Measurements from ENCODE around the gene CST2. TPM values are rescaled to one million over a fixed set of nuclear protein-coding genes. Genes with fewer than 3 reads are reported as not detected.

The CST2 gene
- total RNA-seq, 1 experiment from 2014 or later: not detected

DNA sequence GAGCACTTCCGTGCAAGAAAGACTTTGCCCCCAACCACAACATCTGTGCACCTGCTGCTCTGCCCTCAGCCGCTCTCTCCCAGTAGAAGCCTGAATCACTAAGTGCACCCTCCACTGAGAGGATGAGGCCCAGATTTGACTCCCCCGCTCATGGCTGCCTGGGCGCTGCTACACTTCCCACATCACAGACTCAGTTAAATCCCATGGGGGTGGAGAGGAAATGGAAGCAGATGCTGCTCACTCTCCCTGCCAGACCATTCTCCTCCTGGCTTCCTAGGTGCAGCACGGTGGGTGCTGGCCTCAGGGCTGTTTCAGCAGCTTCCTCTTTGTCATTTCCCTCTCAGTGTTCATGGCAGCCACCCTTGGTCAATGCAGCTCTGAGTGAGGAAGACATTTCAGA lies 48.2 kb upstream of the CST2 start:
- H3K9ac ChIP-seq (ENCODE audit: extremely low read depth, insufficient read length, low read length): no peak overlapping the region
- H3K23me2 ChIP-seq (ENCODE audit: insufficient read length, low read depth, low read length, poor library complexity, severe bottlenecking): no peaks in the 10 kb centered on the region
- H2BK20ac ChIP-seq (ENCODE audit: low read depth, low read length, poor library complexity, severe bottlenecking): no peak overlapping the region
- no peak for DNase-seq
- no peaks in the 10 kb centered on the region for H3K79me1 ChIP-seq (ENCODE audit: insufficient read depth, low read depth, low read length, poor library complexity, severe bottlenecking)
- H3K27me3 ChIP-seq (ENCODE audit: insufficient read depth, low read length): no peaks in the 10 kb centered on the region
- no peak overlapping the region for H3K56ac ChIP-seq (ENCODE audit: insufficient read length, low read depth, low read length)
- WGBS (ENCODE audit: extremely low coverage, insufficient read length, low lambda C conversion rate): no CpG with 5 or more reads among the region's 5 CpGs
- H3K9me3 ChIP-seq (ENCODE audit: control insufficient read depth, low read depth, low read length): no peaks in the 10 kb centered on the region
- no peak overlapping the region for H2AFZ ChIP-seq (ENCODE audit: low read length)
- no peak overlapping the region for H3K27ac ChIP-seq (ENCODE audit: insufficient read length, low read depth, low read length)
- H2BK5ac ChIP-seq (ENCODE audit: insufficient read length, low read length): no peak overlapping the region
- H2BK12ac ChIP-seq (ENCODE audit: insufficient read length, low read depth, low read length): no peak overlapping the region
- Mint-ChIP-seq H3K4me3 (no peak overlapping the region; a peak in 1 of 5 replicates), H3K27me3 (ENCODE audit: low read depth) (no peaks in the 10 kb centered on the region; the same call in 1 of the 2 replicates), H3K4me1 (peaks cover 35 to 41% of the 10 kb centered on the region in 2 experiments), H3K27ac (peak overlapping the region in 1 of 3 experiments; percentile 46; a peak in 1 of 7 replicates), H3K9me3 (no peaks in the 10 kb centered on the region; a peak in 2 of 5 replicates), H3K36me3 (ENCODE audit: insufficient read depth in 1 of 3, low read depth in 3 of 3) (no peaks in the 10 kb centered on the region; a peak in 1 of 7 replicates)
- no peak overlapping the region for H3K4me2 ChIP-seq (ENCODE audit: insufficient read depth, insufficient read length, low read length)
- H3K4ac ChIP-seq (ENCODE audit: low read depth, low read length): no peak overlapping the region
- H2BK120ac ChIP-seq (ENCODE audit: low read depth, low read length, poor library complexity, severe bottlenecking): no peak overlapping the region
- no peak overlapping the region for H2BK15ac ChIP-seq (ENCODE audit: low read depth, low read length)
- H4K91ac ChIP-seq (ENCODE audit: insufficient read length, low read depth, low read length): no peak overlapping the region
- no peaks in the 10 kb centered on the region for H3K79me2 ChIP-seq (ENCODE audit: insufficient read depth, low read length)
- no peaks in the 10 kb centered on the region for H4K20me1 ChIP-seq (ENCODE audit: control insufficient read depth, insufficient read depth, insufficient read length)
- no peak overlapping the region for H4K8ac ChIP-seq (replicated peaks; ENCODE audit: insufficient read length, low read depth, low read length)
- no peak overlapping the region for H2AK5ac ChIP-seq (ENCODE audit: insufficient read length, low read length)
- H3K14ac ChIP-seq (ENCODE audit: insufficient read depth, low read length): peak overlapping the region; percentile 50; the same call in 1 of the 2 replicates
- H3K18ac ChIP-seq (ENCODE audit: insufficient read length, low read depth, low read length): no peak overlapping the region
- TF ChIP-seq CTCF (conservative IDR thresholded peaks at IDR 0.05): no peak
- H3K23ac ChIP-seq (ENCODE audit: insufficient read length, low read depth, low read length): no peak overlapping the region
- no peak overlapping the region for H3T11ph ChIP-seq (ENCODE audit: low read length)
- peaks cover 14% of the 10 kb centered on the region; the same call in 1 of the 2 replicates for H3K4me1 ChIP-seq (ENCODE audit: insufficient read depth, low read length)
- H4K5ac ChIP-seq (ENCODE audit: insufficient read length, low read depth, low read length): no peak overlapping the region
